Kidney (tissue), 14 donors: Measurements from ENCODE around the gene ZNF107. TPM values are rescaled to one million over a fixed set of nuclear protein-coding genes. Genes with fewer than 3 reads are reported as not detected.
"Not testable (repeated sequence)": the region's sequence is repeated elsewhere in the genome, so short reads cannot be mapped to it uniquely, and the experiment has no call there.

Experiments
- DNase-seq, 5 donors: peaks; one replicate each; pipeline ENCODE4 v3.0.0-alpha.2; 2013 to 2020
- FAIRE-seq: peaks from 2 replicates; lab custom pipeline; 2012; peaks lifted over from hg19 to GRCh38; lab: Jason Lieb, UNC
- H3K27ac ChIP-seq, 2 donors: one replicate each; pipeline ENCODE4 v1.7.0; 2013; ENCODE audit warnings: low read depth in 2 of 2, low read length in 2 of 2, inconsistent platforms in 1 of 2
- H3K27me3 ChIP-seq: one replicate; pipeline ENCODE4 v1.7.1; 2013; ENCODE audit warnings: low read length, inconsistent platforms; ENCODE audit not compliant: control insufficient read depth, insufficient read depth
- H3K36me3 ChIP-seq, 3 donors: one replicate each; pipeline versions ENCODE4 v1.7.0 to v1.7.1; 2013; ENCODE audit warnings: low read length in 3 of 3, control low read depth in 1 of 3, inconsistent platforms in 1 of 3; ENCODE audit not compliant: insufficient read depth in 3 of 3, control insufficient read depth in 2 of 3
- H3K4me1 ChIP-seq, 3 donors: one replicate each; pipeline versions ENCODE4 v1.7.0 to v1.7.1; 2013; ENCODE audit warnings: low read length in 3 of 3, inconsistent platforms in 1 of 3, low read depth in 1 of 3; ENCODE audit not compliant: control insufficient read depth in 2 of 3, insufficient read depth in 2 of 3
- H3K4me3 ChIP-seq, 3 donors: one replicate each; pipeline versions ENCODE4 v1.7.0 to v1.8.1; 2013; ENCODE audit warnings: low read length in 3 of 3, control low read depth in 1 of 3, inconsistent platforms in 1 of 3
- H3K9ac ChIP-seq, 3 donors: one replicate each; pipeline versions ENCODE4 v1.7.0 to v1.7.1; 2013; ENCODE audit warnings: low read length in 3 of 3, control low read depth in 1 of 3, inconsistent platforms in 1 of 3
- H3K9me3 ChIP-seq, 3 donors: one replicate each; pipeline versions ENCODE4 v1.7.0 to v1.7.1; 2013; ENCODE audit warnings: low read length in 3 of 3, control low read depth in 1 of 3, inconsistent platforms in 1 of 3; ENCODE audit not compliant: control insufficient read depth in 2 of 3, insufficient read depth in 1 of 3
- CTCF ChIP-seq: IDR thresholded peaks from 3 replicates; pipeline ENCODE4 v1.5.1; 2012; ENCODE audit warnings: mild to moderate bottlenecking, moderate library complexity, borderline replicate concordance; ENCODE audit not compliant: insufficient read depth; ENCODE audit errors: extremely low read depth
- intact Hi-C: fragments of 100-400 bp; cut with DNase I; formaldehyde crosslinking; loops from one replicate; pipeline ENCODE4 v1.11.1; 2022
- polyA plus RNA-seq: library from polyadenylated mRNA; stranded (reverse); fragments of 350-450 nt; fragmentation: Illumina TruSeq; extraction: RNeasy Lipid Tissue Mini Kit (QIAGEN cat#74804); gene quantifications from one replicate; pipeline ENCODE4 v1.2.3, GENCODE V29; 2014; ENCODE audit warnings: low read depth, low replicate concordance; ENCODE audit not compliant: insufficient read depth
- total RNA-seq: library from RNA; stranded (reverse); fragmentation: NEBNext Ultra II Directional; extraction: Animal tissue kit (Norgen Biotek cat#: 25700); gene quantifications from one replicate; pipeline ENCODE4 v1.2.1, GENCODE V29; 2021
- donor health status: control.
- donor health status: control.
- donor health status: control.
- donor health status: control.
- donor health status: control.
- donor health status: DM: yes; HTN: yes; CAD: no.
- donor health status: Normal renal cell carcinoma (clear cell type).

The ZNF107 gene
- total and polyA plus RNA-seq, 2 donors from 2014 or later, result 0.80 to 8.0 TPM

DNA sequence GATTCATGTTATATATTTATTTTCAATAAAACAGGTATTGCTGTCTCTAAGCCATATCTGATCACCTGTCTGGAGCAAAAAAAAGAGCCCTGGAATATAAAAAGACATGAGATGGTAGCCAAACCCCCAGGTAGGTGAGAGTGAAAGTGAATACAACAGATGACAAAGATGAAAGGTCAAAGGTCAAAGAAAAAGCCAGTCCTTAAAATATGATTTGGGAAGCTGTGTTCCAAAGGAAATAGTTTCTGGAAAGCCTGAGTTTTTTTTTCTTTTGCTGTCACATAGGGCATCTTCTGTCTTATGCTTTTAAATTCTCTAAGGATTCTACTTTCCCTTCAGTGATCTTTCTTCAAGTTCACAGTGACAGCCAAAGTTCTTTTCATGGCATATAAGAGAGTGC lies 25.9 kb downstream of the ZNF107 start:
- TF ChIP-seq CTCF, result no peak
- FAIRE-seq (no peak), DNase-seq (no peak)
- Histone ChIP-seq H3K4me3 (no peak overlapping the region), H3K9ac (no peak overlapping the region), H3K9me3 (no peaks in the 10 kb centered on the region), H3K36me3 (peaks cover 0 to 2% (median 0%) of the 10 kb centered on the region in 3 donors), H3K27ac (no peak overlapping the region), H3K27me3 (no peaks in the 10 kb centered on the region), H3K4me1 (no peaks in the 10 kb centered on the region)
- intact Hi-C loops, result no loop called here

DNA sequence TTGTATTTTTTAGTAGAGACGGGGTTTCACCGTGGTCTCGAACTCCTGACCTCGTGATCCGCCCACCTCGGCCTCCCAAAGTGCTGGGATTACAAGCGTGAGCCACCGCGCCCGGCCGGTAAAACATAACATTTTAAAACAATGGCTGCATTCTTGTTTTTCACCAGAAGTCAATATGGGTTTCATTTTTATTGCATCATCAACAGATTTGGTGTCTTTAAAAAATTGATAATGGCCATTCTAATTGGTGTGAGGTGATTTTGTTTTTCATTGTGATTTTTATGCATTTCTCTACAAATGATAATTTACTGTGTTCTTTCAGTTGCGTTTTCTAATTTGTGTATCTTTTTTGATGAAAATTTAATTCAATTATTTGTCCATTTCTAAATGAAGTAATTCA lies 31.9 kb downstream of the ZNF107 start:
- H3K4me1 ChIP-seq, H3K27ac ChIP-seq, H3K9ac ChIP-seq, H3K27me3 ChIP-seq, H3K4me3 ChIP-seq, H3K36me3 ChIP-seq, intact Hi-C loops, H3K9me3 ChIP-seq, DNase-seq, FAIRE-seq: not testable (repeated sequence)

GRCh38 chr7:64706625-64707292 lies 40.8 kb downstream of the ZNF107 start:
- H3K9ac ChIP-seq, result no peak overlapping the region
- no peak for DNase-seq
- peaks cover 0 to 7% (median 3%) of the 10 kb centered on the region in 3 donors for H3K36me3 ChIP-seq
- no peak overlapping the region for H3K4me3 ChIP-seq
- no peaks in the 10 kb centered on the region for H3K27me3 ChIP-seq
- intact Hi-C loops, result no loop called here
- FAIRE-seq, result no peak
- no peak overlapping the region for H3K27ac ChIP-seq
- no peak for TF ChIP-seq CTCF
- H3K9me3 ChIP-seq, result peaks cover 7 to 48% (median 21%) of the 10 kb centered on the region in 3 donors
- no peaks in the 10 kb centered on the region for H3K4me1 ChIP-seq

GRCh38 chr7:64717896-64718295 lies 52.0 kb downstream of the ZNF107 start:
- H3K27me3 ChIP-seq, FAIRE-seq, DNase-seq: not testable (repeated sequence)

More at GRCh38 chr7:64717896-64718295, 52.0 kb downstream of the ZNF107 start:
- H3K4me1 ChIP-seq, H3K9ac ChIP-seq, H3K27ac ChIP-seq, H3K36me3 ChIP-seq, intact Hi-C loops, H3K9me3 ChIP-seq, H3K4me3 ChIP-seq: not testable (repeated sequence)
